ENCODE measurements around the gene ASL.

GRCh38 chr7:66099232-66099550 lies 23.6 kb downstream of the ASL start:
- no peak for TF ChIP-seq REST (IDR thresholded peaks at IDR 0.05; ENCODE audit: low read depth)
- TF ChIP-seq CTCF (IDR thresholded peaks at IDR 0.05 in 2 of 3, conservative IDR thresholded peaks at IDR 0.05 in 1 of 3; ENCODE audit: borderline replicate concordance in 1 of 3, insufficient read depth in 1 of 3, low read depth in 2 of 3, low read length in 2 of 3) = no peak
- TF ChIP-seq EZH2phosphoT487 (IDR thresholded peaks at IDR 0.05; ENCODE audit: borderline replicate concordance) = no peak
- TF ChIP-seq POLR2A (IDR thresholded peaks at IDR 0.05; ENCODE audit: borderline replicate concordance, extremely low read depth, insufficient read depth, insufficient read length) = no peak
- TF ChIP-seq POLR2AphosphoS5 (IDR thresholded peaks at IDR 0.05; ENCODE audit: low read depth, low read length) = no peak
- no peak for TF ChIP-seq ZBTB33 (IDR thresholded peaks at IDR 0.05; ENCODE audit: extremely low read depth, insufficient replicate concordance, low read length)
- TF ChIP-seq TCF7L2 (IDR thresholded peaks at IDR 0.05; ENCODE audit: borderline replicate concordance, extremely low read depth, insufficient read depth, insufficient read length) = no peak
- TF ChIP-seq JUND (IDR thresholded peaks at IDR 0.05) = no peak
- no peak for TF ChIP-seq CEBPB (IDR thresholded peaks at IDR 0.05; ENCODE audit: low read depth)
- no peak for TF ChIP-seq RAD21 (IDR thresholded peaks at IDR 0.05; ENCODE audit: low read depth)
- TF ChIP-seq SIN3A (IDR thresholded peaks at IDR 0.05; ENCODE audit: low read depth) = no peak
- TF ChIP-seq EZH2 (IDR thresholded peaks at IDR 0.05) = no peak
